Prostate gland (tissue), 2 donors: Measurements from ENCODE around the gene ZNF582. TPM values are rescaled to one million over a fixed set of nuclear protein-coding genes. Genes with fewer than 3 reads are reported as not detected.

Experiments
- DNase-seq: peaks from one replicate; pipeline ENCODE4 v3.0.0-alpha.2; 2019; ENCODE audit warnings: low spot score
- H3K27ac ChIP-seq, 2 donors: fragments of 200-600 bp; sonication (generic); 2 replicates each; pipeline ENCODE4 v1.5.1; 2017 to 2019
- H3K27me3 ChIP-seq: fragments of 200-600 bp; sonication (generic); replicated peaks from 2 replicates; pipeline ENCODE4 v1.5.1; 2019; ENCODE audit not compliant: insufficient read depth
- H3K36me3 ChIP-seq, 2 donors: fragments of 200-600 bp; sonication (generic); 1 replicate in 1 of 2; 2 replicates in 1 of 2; pipeline versions ENCODE4 v1.5.1 to v1.8.1; 2017 to 2019
- H3K4me1 ChIP-seq: fragments of 200-600 bp; sonication (generic); replicated peaks from 2 replicates; pipeline ENCODE4 v1.5.1; 2019
- H3K4me3 ChIP-seq, 2 donors: fragments of 200-600 bp; sonication (generic); 2 replicates each; pipeline ENCODE4 v1.5.1; 2017 to 2019
- H3K9me3 ChIP-seq: fragments of 200-600 bp; sonication (generic); 2 replicates; pipeline ENCODE4 v1.5.1; 2017
- POLR2A ChIP-seq: fragments of 450-650 bp; IDR thresholded peaks from one replicate; pipeline ENCODE4 v1.6.1; 2016; ENCODE audit warnings: antibody characterized with exemption, mild to moderate bottlenecking
- POLR2AphosphoS5 ChIP-seq: sonication (generic); formaldehyde crosslinking; IDR thresholded peaks from one replicate; pipeline ENCODE4 v1.6.1; 2017; ENCODE audit warnings: antibody characterized with exemption
- WGBS: methylation state at CpG from one replicate; pipeline ENCODE4 v1.1.5; 2018; 5-methylcytosine and 5-hydroxymethylcytosine counted together
- intact Hi-C: fragments of 100-400 bp; cut with DNase I; formaldehyde crosslinking; loops from one replicate; pipeline ENCODE4 v1.14.2; 2022
- total RNA-seq, 2 donors: library from RNA; depleted of rRNA; stranded (reverse); fragments of >200 nt; gene quantifications; one replicate each; pipeline ENCODE4 v1.1.0, GENCODE V29; 2016
- TF ChIP-seq, protein P1 (sequence below), 4 experiments: fragments of 200-600 bp in 2 of 4; fragments of 450-650 bp in 2 of 4; sonication (generic) in 2 of 4; IDR thresholded peaks; 1 replicate in 3 of 4; 2 replicates in 1 of 4; pipeline ENCODE4 v1.5.1; 2016 to 2019; ENCODE audit warnings: antibody characterized with exemption in 4 of 4, mild to moderate bottlenecking in 2 of 4, moderate library complexity in 2 of 4

ZNF582 gene
- total RNA-seq, 2 donors from 2014 or later = 6.4 to 12.4 TPM

DNA sequence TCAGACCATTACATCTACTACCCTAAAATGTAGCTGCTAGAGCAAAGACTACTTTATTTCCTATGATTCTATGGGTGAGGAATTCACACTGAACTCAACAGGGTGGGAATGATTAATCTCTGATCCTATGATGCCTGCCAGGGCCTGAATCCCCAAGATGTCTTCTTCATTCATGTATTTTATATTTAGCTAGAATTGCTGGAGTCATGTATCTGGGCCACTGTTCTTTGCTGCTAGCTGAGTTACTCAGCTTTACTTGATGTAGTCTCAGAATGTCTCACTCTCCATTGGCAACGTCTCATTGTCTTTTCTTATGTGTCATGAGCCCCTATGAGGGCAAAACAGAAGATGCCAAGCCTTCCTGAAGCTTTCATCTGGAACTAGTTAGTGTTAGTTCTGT, 21.1 kb downstream of the ZNF582 start:
- peaks cover 13 to 31% of the 10 kb centered on the region in 2 donors for H3K36me3 ChIP-seq
- DNase-seq = no peak
- H3K27ac ChIP-seq = no peak overlapping the region

DNA sequence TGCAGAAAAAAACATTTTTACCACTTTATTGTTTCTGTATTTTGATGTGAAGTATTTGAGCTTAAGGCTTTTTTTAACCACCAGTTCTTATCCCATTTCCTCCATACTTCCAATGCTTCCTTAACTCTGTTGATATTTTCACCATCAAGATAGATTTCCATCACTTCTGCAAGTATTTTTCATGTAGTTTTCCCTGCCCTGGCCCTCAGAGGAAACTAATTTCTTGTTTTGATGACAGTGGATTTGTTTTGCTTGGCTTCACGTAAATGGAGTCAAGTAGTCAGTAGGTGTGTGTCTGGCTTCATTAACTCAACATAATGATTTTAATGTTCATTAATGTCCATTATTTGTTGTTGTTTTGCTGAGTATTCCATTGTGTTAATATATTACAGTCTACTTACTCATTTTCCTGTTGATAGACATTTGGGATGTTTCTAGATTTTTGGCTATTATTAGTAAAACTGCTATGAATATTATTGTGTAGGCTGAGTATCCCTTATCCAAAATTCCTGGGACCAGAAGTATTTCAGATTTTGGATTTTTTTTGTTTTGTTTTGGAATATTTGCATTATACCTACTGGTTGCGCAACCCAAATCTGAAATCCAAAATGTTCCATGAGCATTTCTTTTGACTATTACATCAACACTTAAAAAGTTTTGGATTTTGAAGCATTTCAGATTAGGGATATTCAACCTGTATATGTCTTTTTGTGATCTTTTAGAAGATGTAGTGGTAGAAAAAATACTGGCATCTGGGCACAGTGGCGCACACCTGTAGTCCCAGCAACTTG, 23.3 kb downstream of the ZNF582 start:
- WGBS = 95% methylated on average over 3 of the region's 3 CpGs
- Histone ChIP-seq H3K27me3 (no peaks in the 10 kb centered on the region), H3K9me3 (no peaks in the 10 kb centered on the region), H3K4me3 (no peak overlapping the region), H3K4me1 (no peaks in the 10 kb centered on the region), H3K36me3 (peaks cover 12 to 19% of the 10 kb centered on the region in 2 donors), H3K27ac (no peak overlapping the region)
- no peak for DNase-seq
- TF ChIP-seq POLR2AphosphoS5 = no peak
- TF ChIP-seq, protein P1, sequence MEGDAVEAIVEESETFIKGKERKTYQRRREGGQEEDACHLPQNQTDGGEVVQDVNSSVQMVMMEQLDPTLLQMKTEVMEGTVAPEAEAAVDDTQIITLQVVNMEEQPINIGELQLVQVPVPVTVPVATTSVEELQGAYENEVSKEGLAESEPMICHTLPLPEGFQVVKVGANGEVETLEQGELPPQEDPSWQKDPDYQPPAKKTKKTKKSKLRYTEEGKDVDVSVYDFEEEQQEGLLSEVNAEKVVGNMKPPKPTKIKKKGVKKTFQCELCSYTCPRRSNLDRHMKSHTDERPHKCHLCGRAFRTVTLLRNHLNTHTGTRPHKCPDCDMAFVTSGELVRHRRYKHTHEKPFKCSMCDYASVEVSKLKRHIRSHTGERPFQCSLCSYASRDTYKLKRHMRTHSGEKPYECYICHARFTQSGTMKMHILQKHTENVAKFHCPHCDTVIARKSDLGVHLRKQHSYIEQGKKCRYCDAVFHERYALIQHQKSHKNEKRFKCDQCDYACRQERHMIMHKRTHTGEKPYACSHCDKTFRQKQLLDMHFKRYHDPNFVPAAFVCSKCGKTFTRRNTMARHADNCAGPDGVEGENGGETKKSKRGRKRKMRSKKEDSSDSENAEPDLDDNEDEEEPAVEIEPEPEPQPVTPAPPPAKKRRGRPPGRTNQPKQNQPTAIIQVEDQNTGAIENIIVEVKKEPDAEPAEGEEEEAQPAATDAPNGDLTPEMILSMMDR (IDR thresholded peaks at IDR 0.05) = no peak
- no peak for TF ChIP-seq POLR2A
- intact Hi-C loops = no loop called here

More for the DNA sequence above, 21.1 kb downstream of the ZNF582 start:
- Histone ChIP-seq H3K27me3 (no peaks in the 10 kb centered on the region), H3K4me1 (no peaks in the 10 kb centered on the region), H3K9me3 (no peaks in the 10 kb centered on the region), H3K4me3 (no peak overlapping the region)
- TF ChIP-seq, protein P1 (IDR thresholded peaks at IDR 0.05) = no peak
- TF ChIP-seq POLR2AphosphoS5 (no peak), POLR2A (no peak)
- WGBS = 86% methylated on average over 1 of the region's 1 CpG
- intact Hi-C loops = no loop called here

DNA sequence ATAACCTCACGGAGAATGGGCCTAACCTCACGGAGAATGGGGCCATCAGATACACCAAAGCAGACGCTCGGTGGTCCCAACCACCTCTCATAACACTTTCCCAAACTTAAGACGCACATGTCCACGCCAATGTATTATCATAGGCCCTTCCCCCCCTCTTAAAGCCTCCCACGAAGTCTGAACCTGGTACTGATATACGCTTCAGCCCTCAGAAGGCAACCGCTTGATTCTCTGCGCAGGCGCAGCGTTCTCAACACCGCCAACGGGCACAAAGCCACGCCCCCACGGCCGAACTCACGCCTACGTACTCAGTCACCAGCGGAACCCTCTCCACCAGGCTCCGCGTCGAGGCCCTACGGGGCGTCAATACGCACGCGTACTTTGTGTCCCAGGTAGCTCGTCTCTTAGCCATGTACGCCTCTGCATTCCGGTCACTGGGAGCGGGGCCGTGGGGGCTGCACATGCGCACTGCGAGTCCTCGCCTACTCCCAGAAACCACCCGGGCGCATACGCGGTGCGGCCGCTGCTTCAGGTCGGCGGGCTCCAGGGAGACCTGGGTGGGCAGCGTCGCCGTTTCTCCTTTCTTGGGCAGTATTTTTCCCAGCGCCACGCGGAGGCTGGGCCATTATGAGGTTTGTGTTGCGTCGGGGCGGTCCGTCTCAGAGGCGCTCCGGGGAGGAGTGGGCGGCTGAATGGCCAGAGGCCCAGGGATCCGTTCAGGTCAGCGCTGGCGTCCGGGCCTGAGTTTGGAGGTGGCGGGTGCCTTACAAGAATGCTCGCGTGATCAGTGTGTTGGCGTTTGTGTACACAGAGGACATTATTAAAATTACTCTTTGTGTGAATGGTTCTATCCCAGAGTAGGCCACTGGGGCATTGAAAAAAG, 25.3 kb downstream of the ZNF582 start:
- peak overlapping the region; percentile 83 to 87 for H3K27ac ChIP-seq
- peak; percentile 85 for DNase-seq
- no peaks in the 10 kb centered on the region for H3K27me3 ChIP-seq
- H3K4me3 ChIP-seq = peak overlapping the region; percentile 53 to 64
- 7% methylated on average over 57 of the region's 65 CpGs for WGBS
- TF ChIP-seq POLR2A (peak; percentile 42), POLR2AphosphoS5 (peak; percentile 86)
- TF ChIP-seq, protein P1 (IDR thresholded peaks at IDR 0.05) = peak in 1 of 4 experiments; percentile 20
- no peaks in the 10 kb centered on the region for H3K4me1 ChIP-seq
- H3K36me3 ChIP-seq = peaks cover 0 to 2% of the 10 kb centered on the region in 2 donors
- intact Hi-C loops = no loop called here
- H3K9me3 ChIP-seq = no peaks in the 10 kb centered on the region

DNA sequence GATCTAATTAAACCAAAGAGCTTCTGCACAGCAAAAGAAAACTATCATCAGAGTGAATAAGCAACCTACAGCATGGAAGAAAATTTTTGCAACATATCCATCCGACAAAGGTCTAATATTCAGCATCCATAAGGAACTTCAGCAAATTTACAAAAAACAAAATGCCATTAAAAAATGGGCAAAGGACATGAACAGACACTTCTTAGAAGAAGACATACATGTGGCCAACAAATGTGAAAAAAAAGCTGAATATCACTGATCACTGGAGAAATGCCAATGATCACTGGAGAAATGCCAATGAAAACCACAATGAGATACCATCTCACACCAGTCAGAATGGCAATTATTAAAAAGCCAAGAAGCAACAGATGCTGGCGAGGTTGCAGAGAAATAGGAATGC, 32.5 kb downstream of the ZNF582 start:
- no peak overlapping the region for H3K4me3 ChIP-seq
- H3K27ac ChIP-seq = no peak overlapping the region
- H3K27me3 ChIP-seq = no peaks in the 10 kb centered on the region
- TF ChIP-seq POLR2AphosphoS5 (no peak), POLR2A (no peak)
- TF ChIP-seq, protein P1 (IDR thresholded peaks at IDR 0.05) = no peak
- intact Hi-C loops = no loop called here
- H3K4me1 ChIP-seq = no peaks in the 10 kb centered on the region
- DNase-seq = no peak
- no peaks in the 10 kb centered on the region for H3K9me3 ChIP-seq
- WGBS = 82% methylated on average over 2 of the region's 2 CpGs
- H3K36me3 ChIP-seq = no peaks in the 10 kb centered on the region
